ENCODE results near the gene EXOC4.

The EXOC4 gene

GRCh38 chr7:133355325-133355708 lies 102.4 kb downstream of the EXOC4 start:
- intact Hi-C loops (cut with DNase I; ENCODE audit: low total_unique reads): no loop called here
- TF ChIP-seq CTCF (IDR thresholded peaks at IDR 0.05): no peak
- Histone ChIP-seq H3K36me3 (peaks cover 0 to 6% (median 5%) of the 10 kb centered on the region in 3 donors), H3K27me3 (no peaks in the 10 kb centered on the region), H3K4me3 (no peak overlapping the region), H3K9me3 (peaks cover 0 to 18% (median 0%) of the 10 kb centered on the region in 3 donors), H3K4me1 (peaks cover 0 to 24% (median 3%) of the 10 kb centered on the region in 4 donors), H3K27ac (no peak overlapping the region)
- no peak for DNase-seq

- no peak overlapping the region for H3K27ac ChIP-seq
- peaks cover 0 to 6% (median 5%) of the 10 kb centered on the region in 3 donors for H3K36me3 ChIP-seq
- intact Hi-C loops (cut with DNase I; ENCODE audit: low total_unique reads): no loop called here
- TF ChIP-seq CTCF (IDR thresholded peaks at IDR 0.05): no peak
- no peak overlapping the region for H3K4me3 ChIP-seq
- DNase-seq: no peak
- H3K4me1 ChIP-seq: peaks cover 0 to 24% (median 3%) of the 10 kb centered on the region in 4 donors
- H3K27me3 ChIP-seq: no peaks in the 10 kb centered on the region
- peaks cover 0 to 18% (median 0%) of the 10 kb centered on the region in 3 donors for H3K9me3 ChIP-seq
Observed at GRCh38 chr7:133355822-133356221, 102.9 kb downstream of the EXOC4 start.

- no peak for DNase-seq
- Histone ChIP-seq H3K27me3 (no peaks in the 10 kb centered on the region), H3K4me3 (no peak overlapping the region), H3K36me3 (peaks cover 0 to 6% (median 5%) of the 10 kb centered on the region in 3 donors), H3K9me3 (no peaks in the 10 kb centered on the region), H3K4me1 (peaks cover 0 to 24% (median 3%) of the 10 kb centered on the region in 4 donors), H3K27ac (no peak overlapping the region)
- intact Hi-C loops (cut with DNase I; ENCODE audit: low total_unique reads): no loop called here
- TF ChIP-seq CTCF (IDR thresholded peaks at IDR 0.05): no peak
Observed at GRCh38 chr7:133358708-133359107, 105.8 kb downstream of the EXOC4 start.

- DNase-seq: no peak
- Histone ChIP-seq H3K36me3 (peaks cover 0 to 6% (median 5%) of the 10 kb centered on the region in 3 donors), H3K27ac (no peak overlapping the region), H3K9me3 (no peaks in the 10 kb centered on the region), H3K4me1 (peaks cover 0 to 24% (median 3%) of the 10 kb centered on the region in 4 donors), H3K4me3 (no peak overlapping the region), H3K27me3 (no peaks in the 10 kb centered on the region)
- intact Hi-C loops (cut with DNase I; ENCODE audit: low total_unique reads): no loop called here
- TF ChIP-seq CTCF (IDR thresholded peaks at IDR 0.05): no peak
Observed at GRCh38 chr7:133359449-133359848, 106.6 kb downstream of the EXOC4 start.

GRCh38 chr7:133360201-133360600 lies 107.3 kb downstream of the EXOC4 start:
- Histone ChIP-seq H3K36me3 (peaks cover 0 to 6% (median 5%) of the 10 kb centered on the region in 3 donors), H3K4me1 (peaks cover 0 to 32% (median 3%) of the 10 kb centered on the region in 4 donors), H3K27ac (no peak overlapping the region), H3K9me3 (no peaks in the 10 kb centered on the region), H3K4me3 (no peak overlapping the region), H3K27me3 (no peaks in the 10 kb centered on the region)
- TF ChIP-seq CTCF (IDR thresholded peaks at IDR 0.05): no peak
- intact Hi-C loops (cut with DNase I; ENCODE audit: low total_unique reads): no loop called here
- DNase-seq: no peak

- intact Hi-C loops (cut with DNase I; ENCODE audit: low total_unique reads): no loop called here
- peaks cover 0 to 48% (median 12%) of the 10 kb centered on the region in 4 donors for H3K4me1 ChIP-seq
- no peaks in the 10 kb centered on the region for H3K36me3 ChIP-seq
- H3K27ac ChIP-seq: no peak overlapping the region
- no peak overlapping the region for H3K4me3 ChIP-seq
- TF ChIP-seq CTCF (IDR thresholded peaks at IDR 0.05): no peak
- H3K9me3 ChIP-seq: no peaks in the 10 kb centered on the region
- DNase-seq: no peak
- H3K27me3 ChIP-seq: no peaks in the 10 kb centered on the region
Observed at GRCh38 chr7:133361806-133362205, 108.9 kb downstream of the EXOC4 start.
